Mesenchymal stem cell (in vitro differentiated cells and primary cell): ENCODE measurements around the gene NRROS.

Source experiments
- DNase-seq: peaks from one replicate; pipeline ENCODE4 v3.0.0-alpha.2; 2013
- H2AFZ ChIP-seq: one replicate; pipeline ENCODE4 v1.6.1; 2013; ENCODE audit warnings: low read depth, mild to moderate bottlenecking, control low read depth, inconsistent platforms, low read length, moderate library complexity
- H2AK5ac ChIP-seq: 2 replicates; pipeline ENCODE4 v1.6.1; 2013; ENCODE audit warnings: low read length, moderate library complexity, mild to moderate bottlenecking, inconsistent platforms; ENCODE audit not compliant: severe bottlenecking
- H2BK120ac ChIP-seq: one replicate; pipeline ENCODE4 v1.6.1; 2013; ENCODE audit warnings: low read depth, mild to moderate bottlenecking, inconsistent platforms, low read length, moderate library complexity
- H2BK12ac ChIP-seq, 2 experiments: one replicate each; pipeline ENCODE4 v1.6.1; 2013; ENCODE audit warnings: inconsistent platforms in 2 of 2, low read length in 2 of 2, mild to moderate bottlenecking in 2 of 2, moderate library complexity in 2 of 2, control low read depth in 1 of 2
- H2BK15ac ChIP-seq: one replicate; pipeline ENCODE4 v1.6.1; 2013; ENCODE audit warnings: mild to moderate bottlenecking, low read depth, inconsistent platforms; ENCODE audit not compliant: poor library complexity, severe bottlenecking
- H2BK5ac ChIP-seq: 2 replicates; pipeline ENCODE4 v1.6.1; 2013; ENCODE audit warnings: low read depth, mild to moderate bottlenecking, low read length, control low read depth, inconsistent platforms; ENCODE audit not compliant: poor library complexity, severe bottlenecking
- H3K14ac ChIP-seq, 2 experiments: one replicate each; pipeline ENCODE4 v1.6.1; 2013; ENCODE audit warnings: inconsistent platforms in 2 of 2, low read length in 2 of 2, control low read depth in 1 of 2, mild to moderate bottlenecking in 1 of 2, moderate library complexity in 1 of 2
- H3K18ac ChIP-seq, 2 experiments: one replicate each; pipeline ENCODE4 v1.6.1; 2013; ENCODE audit warnings: inconsistent platforms in 2 of 2, low read length in 2 of 2, control low read depth in 1 of 2, low read depth in 1 of 2, mild to moderate bottlenecking in 1 of 2
- H3K23ac ChIP-seq, 2 experiments: one replicate each; pipeline ENCODE4 v1.6.1; 2013; ENCODE audit warnings: inconsistent platforms in 2 of 2, low read length in 2 of 2, mild to moderate bottlenecking in 2 of 2, moderate library complexity in 2 of 2, control low read depth in 1 of 2
- H3K27ac ChIP-seq: 2 replicates; pipeline ENCODE4 v1.5.1; 2013; ENCODE audit warnings: mild to moderate bottlenecking, moderate library complexity, low read length, control low read depth, inconsistent platforms; ENCODE audit not compliant: poor library complexity, severe bottlenecking
- H3K27me3 ChIP-seq, 2 experiments: 2 replicates each; pipeline versions ENCODE4 v1.6.1 to v1.7.0; 2013; ENCODE audit warnings: low read length in 2 of 2, mild to moderate bottlenecking in 2 of 2, moderate library complexity in 2 of 2, control low read depth in 1 of 2, inconsistent platforms in 1 of 2; ENCODE audit not compliant: control insufficient read depth in 1 of 2, insufficient read depth in 1 of 2
- H3K36me3 ChIP-seq, 2 experiments: 2 replicates each; pipeline versions ENCODE4 v1.6.1 to v1.7.0; 2013; ENCODE audit warnings: low read length in 2 of 2, control low read depth in 1 of 2, inconsistent platforms in 1 of 2, low read depth in 1 of 2, mild to moderate bottlenecking in 1 of 2; ENCODE audit not compliant: insufficient read depth in 2 of 2, control insufficient read depth in 1 of 2
- H3K4ac ChIP-seq, 2 experiments: one replicate each; pipeline ENCODE4 v1.6.1; 2013; ENCODE audit warnings: inconsistent platforms in 2 of 2, low read length in 2 of 2, mild to moderate bottlenecking in 2 of 2, moderate library complexity in 2 of 2, control low read depth in 1 of 2, low read depth in 1 of 2
- H3K4me1 ChIP-seq: 2 replicates; pipeline ENCODE4 v1.6.1; 2013; ENCODE audit warnings: low read depth, low read length, control low read depth; ENCODE audit not compliant: control insufficient read depth, insufficient read depth
- H3K4me2 ChIP-seq: 2 replicates; pipeline ENCODE4 v1.6.1; 2013; ENCODE audit warnings: low read length, mild to moderate bottlenecking, inconsistent platforms; ENCODE audit not compliant: poor library complexity, severe bottlenecking
- H3K4me3 ChIP-seq, 2 experiments: 2 replicates each; pipeline versions ENCODE4 v1.5.1 to v1.7.0; 2013; ENCODE audit warnings: low read length in 2 of 2, mild to moderate bottlenecking in 2 of 2, control low read depth in 1 of 2, low read depth in 1 of 2; ENCODE audit not compliant: insufficient read depth in 1 of 2
- H3K79me1 ChIP-seq: replicated peaks from 2 replicates; pipeline ENCODE4 v1.6.1; 2013; ENCODE audit warnings: mild to moderate bottlenecking, control low read depth, low read length, inconsistent platforms; ENCODE audit not compliant: poor library complexity, severe bottlenecking
- H3K9ac ChIP-seq: 2 replicates; pipeline ENCODE4 v1.7.0; 2013; ENCODE audit warnings: mild to moderate bottlenecking, low read length, moderate library complexity
- H3K9me3 ChIP-seq: 2 replicates; pipeline ENCODE4 v1.7.0; 2013; ENCODE audit warnings: mild to moderate bottlenecking, low read length; ENCODE audit not compliant: control insufficient read depth
- H4K8ac ChIP-seq: one replicate; pipeline ENCODE4 v1.6.1; 2013; ENCODE audit warnings: inconsistent platforms, mild to moderate bottlenecking, low read length, moderate library complexity
- H4K91ac ChIP-seq: one replicate; pipeline ENCODE4 v1.6.1; 2013; ENCODE audit warnings: mild to moderate bottlenecking, low read length, inconsistent platforms
- WGBS: methylation state at CpG from one replicate; pipeline ENCODE4 v1.1.7; 2013; ENCODE audit warnings: mixed read lengths; 5-methylcytosine and 5-hydroxymethylcytosine counted together

Gene NRROS

GRCh38 chr3:196629228-196629627 lies 10.3 kb upstream of the NRROS start:
- Histone ChIP-seq H2BK120ac (no peak overlapping the region), H3K36me3 (no peaks in the 10 kb centered on the region), H2AK5ac (no peak overlapping the region), H3K4me3 (no peak overlapping the region), H3K9me3 (no peaks in the 10 kb centered on the region), H2BK15ac (no peak overlapping the region), H3K18ac (no peak overlapping the region), H2BK5ac (no peak overlapping the region), H3K4ac (no peak overlapping the region), H4K8ac (no peak overlapping the region), H3K79me1 (no peaks in the 10 kb centered on the region), H3K4me1 (peaks cover 11% of the 10 kb centered on the region), H3K9ac (no peak overlapping the region), H3K23ac (no peak overlapping the region), H3K27me3 (peaks cover 0 to 6% of the 10 kb centered on the region in 2 experiments), H4K91ac (no peak overlapping the region), H3K14ac (no peak overlapping the region), H3K27ac (no peak overlapping the region), H2BK12ac (no peak overlapping the region), H3K4me2 (no peak overlapping the region), H2AFZ (no peak overlapping the region)
- WGBS = 100% methylated on average over 1 of the region's 2 CpGs
- DNase-seq = no peak

GRCh38 chr3:196631682-196632045 lies 7.8 kb upstream of the NRROS start:
- peak overlapping the region; percentile 92 for H3K4me2 ChIP-seq
- H2AFZ ChIP-seq = peak overlapping the region; percentile 95
- peak overlapping the region in 1 of 2 experiments; percentile 83 for H2BK12ac ChIP-seq
- no peaks in the 10 kb centered on the region for H3K9me3 ChIP-seq
- H3K4me1 ChIP-seq = peaks cover 11% of the 10 kb centered on the region
- H3K9ac ChIP-seq = peak overlapping the region; percentile 92
- DNase-seq = no peak
- no peaks in the 10 kb centered on the region for H3K36me3 ChIP-seq
- H3K23ac ChIP-seq = peak overlapping the region in 1 of 2 experiments; percentile 83
- peak overlapping the region in 1 of 2 experiments; percentile 90 for H3K18ac ChIP-seq
- peak overlapping the region in 1 of 2 experiments; percentile 93 for H3K14ac ChIP-seq
- peak overlapping the region; percentile 43 to 85 for H3K4me3 ChIP-seq
- H3K79me1 ChIP-seq = no peaks in the 10 kb centered on the region
- no peak overlapping the region for H2BK15ac ChIP-seq
- no peak overlapping the region for H2BK120ac ChIP-seq
- H4K91ac ChIP-seq = no peak overlapping the region
- H3K27ac ChIP-seq = peak overlapping the region; percentile 85
- H3K27me3 ChIP-seq = peaks cover 0 to 1% of the 10 kb centered on the region in 2 experiments
- H2AK5ac ChIP-seq = peak overlapping the region; percentile 15
- WGBS = 52% methylated on average over 5 of the region's 5 CpGs
- H2BK5ac ChIP-seq = no peak overlapping the region
- peak overlapping the region; percentile 89 for H4K8ac ChIP-seq
- peak overlapping the region in 1 of 2 experiments; percentile 75 for H3K4ac ChIP-seq

DNA sequence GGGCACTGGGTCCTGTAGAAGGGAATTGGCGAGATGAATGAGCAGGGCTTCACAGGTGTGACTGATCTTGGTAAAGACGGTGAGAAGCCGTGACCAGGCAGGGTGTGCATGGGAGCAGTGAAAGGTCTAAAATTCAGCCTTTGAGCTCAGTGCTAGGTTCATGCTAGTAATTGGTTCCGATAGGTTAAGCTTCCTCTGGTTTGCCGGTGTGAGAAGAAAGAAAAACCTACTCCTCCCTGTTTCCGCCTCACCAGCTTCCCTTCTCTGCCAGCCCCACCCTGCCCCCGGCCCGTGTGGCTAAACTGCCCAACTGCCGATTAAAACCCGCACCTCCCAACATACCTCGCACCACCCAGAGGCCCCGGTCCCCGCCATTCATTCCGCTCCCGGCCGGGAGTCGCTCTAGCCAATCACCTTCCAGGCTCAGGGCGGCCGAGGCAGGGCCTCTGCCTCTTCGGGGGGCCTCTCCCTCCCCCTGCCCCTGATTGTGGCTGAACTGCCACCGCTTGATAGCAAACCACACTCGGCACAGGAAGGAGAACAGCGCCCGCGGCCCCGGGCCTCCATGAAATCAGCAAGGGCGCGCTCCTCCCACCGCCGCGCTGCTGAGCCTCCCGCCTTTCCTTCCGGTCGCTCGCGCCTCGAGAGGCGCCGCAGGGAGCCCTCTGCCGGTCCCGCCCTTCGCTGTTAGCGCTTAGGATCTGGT lies 7.3 kb upstream of the NRROS start:
- H2BK12ac ChIP-seq = peak overlapping the region in 1 of 2 experiments; percentile 83
- H3K79me1 ChIP-seq = no peaks in the 10 kb centered on the region
- DNase-seq = peak; percentile 79
- H3K18ac ChIP-seq = peak overlapping the region; percentile 89 to 90
- H3K23ac ChIP-seq = peak overlapping the region in 1 of 2 experiments; percentile 83
- H2AK5ac ChIP-seq = no peak overlapping the region
- H2BK15ac ChIP-seq = peak overlapping the region; percentile 71
- peak overlapping the region; percentile 95 for H2AFZ ChIP-seq
- H4K8ac ChIP-seq = peak overlapping the region; percentile 89
- peak overlapping the region; percentile 45 for H4K91ac ChIP-seq
- H2BK120ac ChIP-seq = peak overlapping the region; percentile 73
- peak overlapping the region; percentile 92 for H3K4me2 ChIP-seq
- H3K9ac ChIP-seq = peak overlapping the region; percentile 92
- H3K14ac ChIP-seq = peak overlapping the region in 1 of 2 experiments; percentile 93
- peaks cover 0 to 4% of the 10 kb centered on the region in 2 experiments for H3K27me3 ChIP-seq
- peak overlapping the region; percentile 66 to 85 for H3K4me3 ChIP-seq
- H2BK5ac ChIP-seq = no peak overlapping the region
- H3K4me1 ChIP-seq = peaks cover 11% of the 10 kb centered on the region
- H3K27ac ChIP-seq = peak overlapping the region; percentile 85
- H3K9me3 ChIP-seq = no peaks in the 10 kb centered on the region
- WGBS = 3% methylated on average over 42 of the region's 43 CpGs
- no peaks in the 10 kb centered on the region for H3K36me3 ChIP-seq
- H3K4ac ChIP-seq = peak overlapping the region; percentile 75

DNA sequence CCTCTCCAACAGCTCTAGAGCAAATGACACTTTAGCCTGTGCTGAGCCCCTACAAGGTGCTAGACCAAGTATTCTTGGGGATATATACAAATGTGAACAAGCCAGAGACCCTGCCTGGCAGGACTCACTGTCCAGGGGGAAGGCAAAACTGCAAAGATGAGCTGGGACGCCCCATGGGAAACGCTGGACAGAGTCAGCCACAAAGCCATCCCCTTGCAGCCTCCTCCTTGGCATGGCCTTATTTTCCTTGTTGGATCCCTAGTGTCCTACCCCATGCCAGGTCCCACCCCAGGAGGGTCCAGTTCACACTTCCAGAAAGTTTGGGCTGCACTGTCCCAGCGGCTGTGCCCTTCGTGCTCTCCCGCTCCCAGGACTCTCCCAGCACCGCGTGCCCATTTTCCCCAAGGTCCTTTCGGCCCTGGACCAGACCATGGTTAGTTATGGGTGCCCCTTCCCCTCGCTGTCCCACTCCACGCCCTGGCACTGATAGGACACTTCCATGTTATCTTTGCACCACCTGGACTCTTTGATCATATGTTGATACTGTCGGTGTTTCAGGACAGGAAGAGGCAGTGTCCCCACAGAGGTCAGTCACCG lies 5.8 kb upstream of the NRROS start:
- no peak overlapping the region for H2AFZ ChIP-seq
- no peak overlapping the region for H2BK15ac ChIP-seq
- DNase-seq = no peak
- no peak overlapping the region for H4K8ac ChIP-seq
- no peak overlapping the region for H3K14ac ChIP-seq
- no peak overlapping the region for H2BK5ac ChIP-seq
- peak overlapping the region in 1 of 2 experiments; percentile 5 for H3K23ac ChIP-seq
- H3K27me3 ChIP-seq = peaks cover 0 to 8% of the 10 kb centered on the region in 2 experiments
- H3K4me2 ChIP-seq = no peak overlapping the region
- no peak overlapping the region for H2BK120ac ChIP-seq
- no peak overlapping the region for H3K4ac ChIP-seq
- no peaks in the 10 kb centered on the region for H3K79me1 ChIP-seq
- no peak overlapping the region for H2AK5ac ChIP-seq
- H3K4me1 ChIP-seq = peaks cover 5% of the 10 kb centered on the region
- H3K9ac ChIP-seq = no peak overlapping the region
- no peak overlapping the region for H3K4me3 ChIP-seq
- no peaks in the 10 kb centered on the region for H3K36me3 ChIP-seq
- no peak overlapping the region for H2BK12ac ChIP-seq
- H3K9me3 ChIP-seq = no peaks in the 10 kb centered on the region
- 99% methylated on average over 12 of the region's 12 CpGs for WGBS
- no peak overlapping the region for H3K27ac ChIP-seq
- no peak overlapping the region for H4K91ac ChIP-seq
- no peak overlapping the region for H3K18ac ChIP-seq
